Measurements from ENCODE around the gene JCHAIN. TPM values are rescaled to one million over a fixed set of nuclear protein-coding genes. Genes with fewer than 3 reads are reported as not detected.

JCHAIN gene
- total and polyA plus RNA-seq, 9 of the 15 experiments (the other 6 are each of a cell fraction or from before 2014, with no cell fraction given) = 0.04 to 0.68 (median 0.26) TPM; not detected in 5

- TF ChIP-seq MEF2D (tag; conservative IDR thresholded peaks at IDR 0.05; ENCODE audit: low read depth) = peak; percentile 68; the same call in 1 of the 2 replicates
- TF ChIP-seq SLC30A9 (CRISPR knock-in tag; IDR thresholded peaks at IDR 0.05) = no peak
- peak; percentile 91 for TF ChIP-seq SUPT5H (IDR thresholded peaks at IDR 0.05)
- TF ChIP-seq MITF (IDR thresholded peaks at IDR 0.05) = peak; percentile 13
- no peak for TF ChIP-seq NFXL1 (CRISPR knock-in tag; IDR thresholded peaks at IDR 0.05)
- TF ChIP-seq NFIC (IDR thresholded peaks at IDR 0.05) = peak; percentile 68
- TF ChIP-seq PHTF2 (CRISPR knock-in tag; IDR thresholded peaks at IDR 0.05) = no peak
- TF ChIP-seq ZNF696 (CRISPR knock-in tag; conservative IDR thresholded peaks at IDR 0.05) = no peak
- TF ChIP-seq HNRNPK (IDR thresholded peaks at IDR 0.05; ENCODE audit: low read depth, low read length, poor library complexity, severe bottlenecking) = no peak
- TF ChIP-seq TAF7 (tag; IDR thresholded peaks at IDR 0.05) = peak; percentile 41
- peak; percentile 96 for TF ChIP-seq CXXC5 (CRISPR knock-in tag; IDR thresholded peaks at IDR 0.05)
- TF ChIP-seq ZNF274 (IDR thresholded peaks at IDR 0.05; ENCODE audit: borderline replicate concordance, low read depth, low read length) = no peak
- peak; percentile 91 for TF ChIP-seq ELF1 (tag; IDR thresholded peaks at IDR 0.05)
- no peak for TF ChIP-seq FOXA3 (CRISPR knock-in tag; conservative IDR thresholded peaks at IDR 0.05 in 1 of 2, IDR thresholded peaks at IDR 0.05 in 1 of 2)
- no peak for TF ChIP-seq MCM7 (IDR thresholded peaks at IDR 0.05)
- TF ChIP-seq, protein P1, sequence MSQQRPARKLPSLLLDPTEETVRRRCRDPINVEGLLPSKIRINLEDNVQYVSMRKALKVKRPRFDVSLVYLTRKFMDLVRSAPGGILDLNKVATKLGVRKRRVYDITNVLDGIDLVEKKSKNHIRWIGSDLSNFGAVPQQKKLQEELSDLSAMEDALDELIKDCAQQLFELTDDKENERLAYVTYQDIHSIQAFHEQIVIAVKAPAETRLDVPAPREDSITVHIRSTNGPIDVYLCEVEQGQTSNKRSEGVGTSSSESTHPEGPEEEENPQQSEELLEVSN (IDR thresholded peaks at IDR 0.05; ENCODE audit: borderline replicate concordance in 1 of 2, extremely low read depth in 1 of 2, insufficient read depth in 1 of 2, insufficient read length in 1 of 2, low read depth in 1 of 2, low read length in 1 of 2, poor library complexity in 1 of 2, severe bottlenecking in 1 of 2) = peak in 1 of 2 experiments; percentile 29
- TF ChIP-seq AFF1 (IDR thresholded peaks at IDR 0.05; ENCODE audit: low read depth in 1 of 2, partially characterized antibody in 2 of 2) = peak; percentile 82
- peak; percentile 67; the same call in 1 of the 2 replicates for TF ChIP-seq ZFP91 (CRISPR knock-in tag; IDR thresholded peaks at IDR 0.05)
- TF ChIP-seq HMG20B (CRISPR knock-in tag; IDR thresholded peaks at IDR 0.05) = no peak
Measured at GRCh38 chr4:70687821-70688794, 21.8 kb upstream of the JCHAIN start, which contains the start of gene UTP3 (continued).
